GM18909 (cell line): ENCODE measurements around the gene SEMA6D.

ENCODE experiments used
- ATAC-seq: cut with Tn5 transposase; IDR thresholded peaks from one replicate; pipeline ENCODE4 v1.9.1; 2021; ENCODE audit warnings: mild to moderate bottlenecking; ENCODE audit not compliant: unreplicated experiment, poor library complexity

SEMA6D gene, protein sequence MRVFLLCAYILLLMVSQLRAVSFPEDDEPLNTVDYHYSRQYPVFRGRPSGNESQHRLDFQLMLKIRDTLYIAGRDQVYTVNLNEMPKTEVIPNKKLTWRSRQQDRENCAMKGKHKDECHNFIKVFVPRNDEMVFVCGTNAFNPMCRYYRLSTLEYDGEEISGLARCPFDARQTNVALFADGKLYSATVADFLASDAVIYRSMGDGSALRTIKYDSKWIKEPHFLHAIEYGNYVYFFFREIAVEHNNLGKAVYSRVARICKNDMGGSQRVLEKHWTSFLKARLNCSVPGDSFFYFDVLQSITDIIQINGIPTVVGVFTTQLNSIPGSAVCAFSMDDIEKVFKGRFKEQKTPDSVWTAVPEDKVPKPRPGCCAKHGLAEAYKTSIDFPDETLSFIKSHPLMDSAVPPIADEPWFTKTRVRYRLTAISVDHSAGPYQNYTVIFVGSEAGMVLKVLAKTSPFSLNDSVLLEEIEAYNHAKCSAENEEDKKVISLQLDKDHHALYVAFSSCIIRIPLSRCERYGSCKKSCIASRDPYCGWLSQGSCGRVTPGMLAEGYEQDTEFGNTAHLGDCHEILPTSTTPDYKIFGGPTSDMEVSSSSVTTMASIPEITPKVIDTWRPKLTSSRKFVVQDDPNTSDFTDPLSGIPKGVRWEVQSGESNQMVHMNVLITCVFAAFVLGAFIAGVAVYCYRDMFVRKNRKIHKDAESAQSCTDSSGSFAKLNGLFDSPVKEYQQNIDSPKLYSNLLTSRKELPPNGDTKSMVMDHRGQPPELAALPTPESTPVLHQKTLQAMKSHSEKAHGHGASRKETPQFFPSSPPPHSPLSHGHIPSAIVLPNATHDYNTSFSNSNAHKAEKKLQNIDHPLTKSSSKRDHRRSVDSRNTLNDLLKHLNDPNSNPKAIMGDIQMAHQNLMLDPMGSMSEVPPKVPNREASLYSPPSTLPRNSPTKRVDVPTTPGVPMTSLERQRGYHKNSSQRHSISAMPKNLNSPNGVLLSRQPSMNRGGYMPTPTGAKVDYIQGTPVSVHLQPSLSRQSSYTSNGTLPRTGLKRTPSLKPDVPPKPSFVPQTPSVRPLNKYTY

GRCh38 chr15:47717036-47717612 lies at the start of gene SEMA6D:
Gene SEMA6D (plus strand): TSS chr15:47717505. CDS start chr15:47759799, 42,294 bp downstream.
- ATAC-seq = no peak

DNA sequence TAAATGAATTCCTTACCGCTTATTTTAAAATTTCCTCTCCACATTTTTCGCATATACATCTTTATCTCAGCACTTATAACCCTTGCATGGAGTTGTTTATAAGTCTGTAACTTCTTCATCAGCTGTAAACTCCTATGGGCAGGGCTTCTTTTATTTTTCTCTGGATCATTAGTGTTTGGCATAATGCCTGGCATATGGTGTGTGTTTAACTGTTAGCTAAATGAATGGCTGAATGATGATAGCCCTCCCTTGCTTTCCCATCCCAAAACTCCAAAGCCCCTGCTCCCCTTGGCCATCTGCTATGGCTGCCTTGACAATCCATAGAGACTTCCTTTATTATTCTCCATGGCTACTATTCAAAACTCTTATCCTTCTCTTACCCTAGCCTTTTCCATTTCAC lies 48.1 kb upstream of the SEMA6D start:
- ATAC-seq = no peak

- ATAC-seq = no peak
Observed at GRCh38 chr15:47670365-47670764, 46.9 kb upstream of the SEMA6D start.

GRCh38 chr15:47673232-47673761 lies 44.0 kb upstream of the SEMA6D start:
- no peak for ATAC-seq

- no peak for ATAC-seq
Observed at GRCh38 chr15:47674586-47675232, 42.6 kb upstream of the SEMA6D start.

DNA sequence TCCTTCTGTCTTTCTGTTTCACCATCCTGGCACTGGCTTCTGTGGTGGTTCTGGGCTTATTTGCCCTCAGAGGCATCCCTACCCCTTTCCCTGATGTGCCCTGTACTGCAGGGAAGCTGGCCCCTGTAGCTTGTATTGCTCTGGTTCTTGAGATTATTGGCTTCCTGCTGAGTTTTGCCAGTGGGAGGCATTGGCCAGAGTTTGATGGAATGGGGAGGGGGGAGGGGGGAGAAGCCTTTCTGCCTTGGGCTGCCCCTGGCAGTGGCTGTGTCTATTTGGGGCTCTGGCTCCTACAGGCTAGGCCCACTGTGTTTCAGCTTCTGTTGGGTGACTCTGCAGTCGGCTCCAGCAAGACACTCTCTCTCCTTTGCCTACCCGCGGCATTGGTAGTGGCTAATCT lies 41.6 kb upstream of the SEMA6D start:
- no peak for ATAC-seq

GRCh38 chr15:47678040-47678439 lies 39.3 kb upstream of the SEMA6D start:
- ATAC-seq = no peak

GRCh38 chr15:47682661-47683060 lies 34.6 kb upstream of the SEMA6D start:
- no peak for ATAC-seq

DNA sequence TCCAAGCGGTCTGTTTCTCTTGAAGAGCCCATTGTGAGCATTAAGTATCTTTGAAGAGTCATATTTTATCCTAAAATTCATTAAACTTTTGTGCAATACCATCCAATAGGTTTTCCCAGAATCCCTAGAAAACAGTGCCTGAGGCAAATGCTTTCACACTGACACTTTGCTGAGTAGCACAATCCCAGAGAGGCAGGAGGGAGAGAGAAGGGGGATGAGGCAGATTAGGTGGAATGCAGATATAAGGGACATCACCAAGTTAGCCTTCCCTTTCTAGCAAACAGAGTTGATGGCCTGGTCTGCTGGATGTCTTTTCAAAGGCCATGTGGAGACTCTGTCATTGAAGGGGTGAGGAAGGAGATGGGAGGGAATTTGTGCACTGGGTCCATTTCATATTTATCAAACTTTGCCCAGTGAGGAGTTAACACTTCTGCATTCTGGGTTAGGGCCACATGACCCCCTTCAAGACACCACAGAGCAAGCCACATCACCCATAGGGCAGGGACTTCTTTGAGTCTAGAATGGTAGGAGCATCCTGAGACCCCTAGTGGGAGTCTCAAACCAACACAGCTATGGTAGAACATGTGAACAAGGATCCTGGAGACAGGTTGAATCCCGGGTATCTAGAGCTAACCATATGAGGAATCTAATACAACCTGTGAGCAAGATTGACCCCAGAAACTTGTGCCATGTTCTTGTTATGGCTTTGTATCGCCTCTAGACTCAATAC lies 32.0 kb upstream of the SEMA6D start:
- no peak for ATAC-seq

GRCh38 chr15:47688573-47689086 lies 28.7 kb upstream of the SEMA6D start:
- ATAC-seq = no peak

GRCh38 chr15:47689660-47690059 lies 27.6 kb upstream of the SEMA6D start:
- no peak for ATAC-seq

- no peak for ATAC-seq
Observed at GRCh38 chr15:47691882-47692281, 25.4 kb upstream of the SEMA6D start.

- ATAC-seq = no peak
Observed at GRCh38 chr15:47696351-47696750, 21.0 kb upstream of the SEMA6D start.

DNA sequence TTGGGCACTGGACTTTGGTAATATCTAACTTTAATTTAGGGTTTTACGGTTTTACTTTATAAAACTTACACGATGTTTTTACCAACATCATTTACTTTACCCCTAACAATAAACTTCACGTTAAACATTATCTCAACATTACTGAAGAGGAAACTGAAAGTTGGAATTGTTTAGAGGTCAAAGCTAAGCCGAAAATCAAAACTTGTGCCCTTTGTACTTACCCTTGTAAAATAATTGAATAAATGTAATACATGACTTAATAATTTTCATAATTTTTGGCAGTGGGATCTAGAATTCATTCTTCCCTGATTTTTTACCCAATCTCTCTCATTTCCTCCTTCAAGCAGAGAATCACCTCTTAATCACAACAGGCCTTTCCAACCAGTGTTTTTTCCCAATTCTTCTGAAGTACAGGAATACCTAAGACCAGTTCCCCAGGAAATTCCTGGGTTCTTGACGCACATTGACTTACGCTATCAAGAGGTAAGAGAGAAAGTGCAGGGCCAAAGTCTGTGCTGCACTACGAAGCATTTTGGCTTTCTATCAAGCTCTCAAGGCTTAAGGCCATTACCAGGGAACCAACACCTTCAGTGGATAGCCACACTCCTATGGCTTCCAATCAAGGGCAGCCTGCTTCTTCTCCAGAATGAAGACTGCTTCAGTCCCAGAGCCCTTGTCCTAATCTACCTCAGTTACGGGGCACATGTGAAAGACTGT lies 11.9 kb upstream of the SEMA6D start:
- ATAC-seq = no peak

GRCh38 chr15:47707391-47707790 lies 9.9 kb upstream of the SEMA6D start:
- ATAC-seq = no peak

- ATAC-seq = no peak
Observed at GRCh38 chr15:47708161-47708980, 8.9 kb upstream of the SEMA6D start.

GRCh38 chr15:47711655-47712054 lies 5.7 kb upstream of the SEMA6D start:
- ATAC-seq = no peak

GRCh38 chr15:47715402-47715801 lies 1.9 kb upstream of the SEMA6D start:
- no peak for ATAC-seq
